Measurements from ENCODE around the gene PNCK.
"Not testable (repeated sequence)": the region's sequence is repeated elsewhere in the genome, so short reads cannot be mapped to it uniquely, and the experiment has no call there.

The PNCK gene

DNA sequence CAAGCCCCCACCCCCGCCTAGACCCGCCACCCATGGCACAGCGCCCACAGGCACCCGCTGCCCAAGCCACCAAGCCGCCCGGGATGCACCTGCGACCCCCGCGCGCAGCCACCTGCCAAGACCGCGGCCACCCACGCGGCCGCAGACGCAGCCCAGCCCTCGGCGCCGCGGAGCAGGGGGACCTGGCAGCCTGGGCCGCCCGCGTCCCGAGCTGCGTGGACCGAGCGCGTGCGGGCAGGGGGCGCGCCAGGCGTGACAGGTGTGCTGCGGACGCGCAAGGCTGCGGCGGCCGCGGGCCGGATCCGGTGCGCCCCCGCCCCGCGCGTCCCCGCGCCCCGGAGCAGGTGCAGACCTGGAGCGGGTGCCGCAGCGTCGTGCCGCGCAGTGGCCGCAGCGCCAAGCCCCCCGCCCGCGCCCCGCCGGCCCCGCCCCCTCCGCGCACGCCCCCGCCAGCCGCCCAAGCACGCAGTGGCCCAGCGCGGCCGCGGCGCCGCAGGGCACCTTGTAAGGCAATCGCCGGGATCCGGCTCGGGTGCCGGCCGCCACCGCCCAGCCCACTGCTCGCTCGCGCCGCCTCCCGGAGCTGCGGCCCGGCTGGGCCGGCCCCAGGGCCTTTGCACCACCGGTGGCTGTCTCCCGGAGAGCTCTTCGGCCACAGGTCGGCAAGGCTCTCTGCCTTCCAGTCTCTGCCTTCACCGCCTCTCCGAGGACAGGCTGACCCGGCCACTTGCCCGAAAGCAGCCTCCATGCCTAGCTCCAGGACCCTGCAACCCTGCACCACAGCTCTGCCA, at the start of gene PNCK:
Gene PNCK (minus strand): TSS at position 386 of the 791 bp plus-strand sequence. CDS start 737 bp downstream, outside the sequence.
- DNase-seq, result no peak

DNA sequence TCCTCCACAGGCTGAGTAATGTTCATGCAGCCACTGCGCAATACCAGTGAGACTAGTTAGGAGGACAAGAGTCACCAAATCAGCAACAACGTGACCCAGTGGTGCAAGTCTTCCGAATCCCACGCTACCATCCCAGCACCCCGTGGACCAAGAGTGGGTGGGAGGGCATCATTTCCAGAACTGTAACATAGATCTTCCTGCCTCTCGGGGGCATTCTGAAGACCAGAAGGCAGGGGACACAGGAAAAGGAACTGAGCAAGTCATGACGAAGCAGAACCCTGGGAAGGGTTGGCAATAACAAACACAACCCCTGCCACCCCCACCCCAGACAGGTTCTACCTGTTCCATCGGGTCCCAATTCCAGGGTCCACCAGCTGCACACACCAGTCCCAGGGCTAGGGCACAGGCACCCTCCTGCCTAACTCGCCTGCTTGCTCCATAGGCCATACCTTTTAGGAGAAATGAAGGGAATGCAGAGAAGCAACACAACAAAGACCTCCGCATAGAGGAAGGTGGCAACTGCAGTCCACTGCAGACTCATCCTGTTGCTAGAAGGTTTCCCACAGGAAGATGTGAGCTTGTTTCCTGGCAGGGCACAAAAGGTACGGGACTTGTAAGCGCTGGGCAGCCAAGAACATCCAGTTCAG, 49.2 kb upstream of the PNCK start:
- DNase-seq, result no peak

DNA sequence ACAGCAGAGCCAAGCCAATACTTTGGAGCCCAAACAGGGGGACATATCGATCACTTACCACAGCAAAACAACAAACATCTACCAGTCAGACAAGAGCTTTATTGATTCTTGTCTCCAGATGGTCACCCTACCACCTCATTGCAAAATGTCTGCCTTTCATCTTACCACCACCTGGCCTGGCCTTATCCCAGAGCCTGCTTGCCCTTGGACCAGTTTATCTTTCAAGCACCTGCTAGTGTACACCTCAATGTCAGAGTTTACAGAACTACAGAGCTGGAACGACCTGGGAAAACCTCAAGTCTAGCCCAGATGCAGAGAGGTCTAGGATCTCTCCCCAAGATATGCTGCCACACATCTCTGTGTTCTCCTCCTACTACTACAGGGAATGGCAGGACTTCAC, 46.1 kb upstream of the PNCK start:
- no peak for DNase-seq

DNA sequence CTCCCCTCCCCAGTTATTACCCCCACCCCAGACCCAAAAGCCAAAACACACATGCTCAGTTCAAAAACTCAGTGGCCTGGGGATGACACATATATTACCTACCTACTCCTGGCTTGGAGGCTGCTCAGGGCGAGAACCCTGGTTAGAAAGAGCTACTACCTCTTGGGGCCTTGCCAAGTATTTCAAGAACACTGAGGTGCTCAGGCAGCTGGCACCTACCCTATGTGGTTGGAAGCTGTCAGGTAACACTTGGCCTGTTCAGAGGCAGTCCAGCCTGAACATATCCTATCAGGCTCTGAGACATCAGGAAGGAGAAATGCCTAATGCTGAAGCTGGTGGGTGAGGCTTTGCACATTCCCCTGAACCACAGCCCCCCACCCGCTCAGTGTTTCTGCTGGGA, 45.6 kb upstream of the PNCK start:
- no peak for DNase-seq

DNA sequence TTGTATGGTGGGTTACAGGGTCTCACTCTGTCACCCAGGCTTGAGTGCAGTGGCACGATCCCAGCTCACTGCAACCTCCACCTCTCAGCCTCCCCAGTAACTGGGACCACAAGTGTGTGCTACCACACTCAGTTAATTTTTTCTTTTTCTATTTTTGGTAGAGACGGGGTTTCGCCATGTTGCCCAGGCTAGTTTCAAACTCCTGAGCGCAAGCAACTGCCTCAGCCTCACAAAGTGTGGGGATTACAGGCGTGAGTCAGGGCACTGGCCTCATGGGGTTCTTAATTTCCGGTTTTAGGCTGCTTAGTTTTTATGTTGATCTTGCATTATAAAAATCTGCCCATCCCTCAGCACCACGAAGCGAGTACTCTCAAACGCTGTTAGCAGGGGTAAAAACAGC, 43.8 kb upstream of the PNCK start:
- DNase-seq, result no peak

DNA sequence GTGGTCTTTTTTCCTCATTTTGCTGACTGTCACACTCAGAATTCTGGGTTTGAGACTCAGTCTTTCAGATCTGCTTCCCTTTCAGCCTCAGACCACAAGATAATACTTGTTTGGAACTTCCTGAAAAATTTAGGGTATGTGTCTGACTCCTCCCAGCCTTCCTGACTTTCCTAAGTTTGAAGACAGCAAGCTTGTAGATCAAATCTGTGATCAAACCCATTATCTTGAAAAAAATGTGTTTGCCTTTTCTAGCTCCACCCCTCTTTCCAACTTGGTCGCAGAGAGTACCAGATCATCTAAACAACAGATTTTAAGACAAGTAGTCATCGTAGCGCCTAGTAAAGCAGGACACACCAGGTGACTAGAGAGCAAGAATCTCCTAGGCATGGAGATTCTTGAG, 40.6 kb upstream of the PNCK start:
- DNase-seq, result no peak

DNA sequence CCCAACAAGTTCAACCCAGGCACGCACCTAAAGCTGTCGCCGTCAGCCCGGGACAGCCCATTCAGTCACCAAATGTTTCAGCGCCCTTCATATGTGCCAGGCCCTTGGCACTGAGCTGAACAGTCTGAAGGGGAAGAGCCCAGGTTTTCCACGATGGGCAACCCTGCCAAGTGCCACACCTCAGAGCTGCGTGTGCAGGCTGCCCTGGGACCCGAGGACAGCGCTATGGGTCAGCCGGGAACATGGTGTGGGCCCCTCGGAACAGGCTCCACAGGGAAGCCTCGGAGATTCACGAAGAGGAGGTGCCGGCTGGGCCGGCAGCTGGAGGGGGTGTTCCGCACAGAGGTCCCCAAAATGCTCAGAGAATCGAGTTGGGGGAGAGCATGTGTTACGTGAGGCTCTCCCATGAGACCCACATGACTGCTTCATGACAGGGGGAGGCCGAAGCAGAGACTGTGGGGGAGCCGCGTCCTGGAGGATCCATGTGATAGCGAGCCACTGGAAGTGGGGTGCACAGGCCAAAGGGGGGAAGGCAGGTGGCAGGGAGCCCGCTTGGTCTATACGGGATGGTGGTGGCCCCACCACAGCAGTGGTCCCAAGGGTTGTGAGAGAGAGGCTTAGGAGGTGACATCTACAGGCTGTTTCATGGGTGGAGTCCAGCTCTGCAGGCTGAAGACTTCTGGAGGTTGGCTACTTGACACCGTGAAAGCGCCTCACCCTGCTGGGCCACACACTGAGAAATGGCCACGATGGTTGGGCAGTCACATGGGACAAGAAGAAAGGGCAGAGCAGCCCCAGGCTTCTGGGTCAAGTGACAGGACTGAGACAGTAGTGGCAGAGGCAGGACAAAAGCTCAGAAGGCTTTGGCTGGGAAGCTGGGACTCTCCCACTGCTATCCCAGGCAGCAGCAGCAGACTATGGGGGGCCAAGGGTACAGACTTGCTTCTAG, 36.4 kb upstream of the PNCK start:
- no peak for DNase-seq

DNA sequence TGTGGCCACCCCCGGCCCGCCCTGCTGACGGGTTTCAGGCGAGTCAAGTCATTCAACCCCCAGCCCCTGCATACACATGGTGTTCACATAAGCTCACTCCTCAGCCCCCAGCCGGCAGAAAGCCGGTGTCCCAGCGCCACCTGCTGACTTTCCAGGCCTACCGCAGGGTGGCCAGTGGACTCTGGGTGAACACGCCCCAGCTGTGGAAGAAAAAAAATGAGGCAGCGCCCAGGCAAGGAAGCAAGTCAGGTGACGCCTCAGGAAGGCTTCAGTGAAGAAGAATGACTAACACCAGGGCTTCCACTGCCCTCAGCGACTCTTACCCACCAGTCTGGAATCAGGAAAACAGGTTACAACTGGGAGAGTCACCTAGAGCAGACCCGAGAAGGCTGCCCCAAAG, 34.8 kb upstream of the PNCK start:
- DNase-seq, result peak; percentile 5

DNA sequence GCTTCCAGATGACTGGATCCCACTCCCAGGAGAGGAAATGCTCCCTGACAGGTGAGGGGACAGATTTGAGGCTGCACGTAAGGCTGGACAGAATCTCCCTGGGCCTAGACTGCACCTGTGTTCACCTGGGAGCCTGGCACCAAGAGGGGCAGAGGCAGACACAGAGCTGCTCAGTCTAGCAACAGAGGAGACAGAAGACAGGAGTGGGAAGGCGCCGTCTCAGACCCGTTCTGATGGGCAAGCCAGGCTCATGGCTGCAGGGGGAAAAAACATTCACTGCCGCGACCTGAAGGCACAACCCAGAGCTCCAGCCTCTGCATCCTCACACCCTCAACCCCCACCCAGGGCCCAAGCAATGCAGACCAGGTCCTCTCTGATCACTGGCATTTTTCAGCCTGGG, 33.8 kb upstream of the PNCK start:
- DNase-seq, result no peak

DNA sequence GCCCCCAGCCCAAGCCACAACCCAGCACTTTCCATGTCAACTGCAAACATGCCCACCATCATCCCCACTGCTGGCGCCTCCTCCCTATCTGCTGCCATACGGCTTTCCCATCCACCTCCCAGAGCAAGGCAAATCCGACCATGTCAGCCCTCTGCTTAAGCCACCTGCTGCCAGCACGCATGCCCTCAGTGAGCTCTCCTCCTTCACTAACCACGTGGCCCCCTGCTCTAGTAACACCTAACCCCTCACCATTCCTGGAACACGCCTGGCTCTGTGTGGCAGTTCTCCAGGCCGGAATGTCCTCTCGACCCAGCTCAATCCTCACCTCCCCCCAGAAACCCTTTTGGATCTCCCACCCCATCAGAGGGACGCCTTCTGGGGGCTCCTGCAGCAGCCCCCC, 33.2 kb upstream of the PNCK start:
- DNase-seq, result no peak

DNA sequence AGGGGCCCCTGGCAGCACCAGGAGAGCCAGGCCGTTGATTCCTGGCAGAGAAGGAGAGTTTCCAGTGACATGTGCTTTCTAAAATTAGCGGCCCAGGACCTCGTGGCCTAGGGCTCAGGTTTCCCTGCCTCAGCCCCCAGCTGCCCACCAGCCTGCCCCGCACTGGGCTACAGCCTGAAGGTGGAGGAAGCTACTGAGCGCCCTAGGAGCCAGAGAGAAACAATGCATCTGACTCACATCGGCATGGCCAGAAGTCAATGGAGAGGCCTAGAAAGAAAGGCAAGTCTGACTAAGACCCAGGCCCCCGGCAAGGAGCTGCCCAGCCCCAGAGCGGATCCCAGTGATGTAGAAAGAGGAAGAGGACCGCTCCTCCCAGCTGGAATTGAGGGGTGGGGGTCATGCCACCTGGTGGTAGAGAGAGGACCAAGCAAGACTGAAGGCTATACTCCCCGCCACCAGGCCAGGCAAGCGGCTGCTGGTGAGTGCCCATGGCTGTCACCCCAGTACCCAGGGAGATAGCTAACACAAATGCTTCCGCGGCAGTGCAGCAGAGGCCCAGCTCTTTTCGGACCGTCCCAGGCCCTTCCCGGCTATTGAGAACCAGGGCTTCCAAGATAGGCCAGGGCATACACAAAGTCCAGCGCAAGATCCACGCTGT, 31.9 kb upstream of the PNCK start:
- DNase-seq, result not testable (repeated sequence)

DNA sequence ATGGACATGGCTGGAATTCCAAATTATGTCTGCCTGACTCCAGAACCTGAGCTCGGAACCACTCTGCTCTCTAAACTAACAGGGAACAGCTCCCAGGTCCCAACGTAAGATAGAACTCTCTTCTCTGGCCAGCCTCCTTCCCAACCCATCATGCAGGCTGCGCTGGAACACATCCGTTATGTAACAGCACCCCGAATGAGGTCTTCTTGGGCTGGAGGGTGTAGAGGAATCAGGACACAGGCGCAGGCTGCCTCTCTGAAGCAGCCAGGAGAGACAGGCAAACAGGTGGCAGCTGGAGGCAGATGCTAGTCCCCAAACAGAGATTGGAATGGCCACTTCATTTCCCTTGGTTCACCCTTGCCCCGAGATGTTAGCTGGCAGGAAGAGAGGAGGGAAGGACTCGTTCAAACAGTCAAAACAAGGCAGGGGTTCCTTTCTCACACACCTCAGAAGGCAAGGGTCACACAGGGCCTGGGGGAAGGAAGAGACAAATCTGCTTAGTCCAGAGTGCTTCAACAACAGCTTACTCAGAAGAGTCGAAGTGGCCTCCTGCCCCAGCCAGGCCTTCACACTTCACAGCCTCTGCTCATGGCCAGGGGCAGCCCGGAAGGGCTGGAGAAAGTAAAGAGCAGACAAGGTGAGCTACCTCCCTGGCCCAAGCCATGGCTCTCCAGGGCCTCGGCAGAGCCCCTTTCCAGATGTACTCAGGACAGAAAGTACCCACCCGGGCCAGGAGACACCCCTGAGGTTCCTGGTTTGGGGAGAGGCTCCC, 31.2 kb upstream of the PNCK start:
- not testable (repeated sequence) for DNase-seq

DNA sequence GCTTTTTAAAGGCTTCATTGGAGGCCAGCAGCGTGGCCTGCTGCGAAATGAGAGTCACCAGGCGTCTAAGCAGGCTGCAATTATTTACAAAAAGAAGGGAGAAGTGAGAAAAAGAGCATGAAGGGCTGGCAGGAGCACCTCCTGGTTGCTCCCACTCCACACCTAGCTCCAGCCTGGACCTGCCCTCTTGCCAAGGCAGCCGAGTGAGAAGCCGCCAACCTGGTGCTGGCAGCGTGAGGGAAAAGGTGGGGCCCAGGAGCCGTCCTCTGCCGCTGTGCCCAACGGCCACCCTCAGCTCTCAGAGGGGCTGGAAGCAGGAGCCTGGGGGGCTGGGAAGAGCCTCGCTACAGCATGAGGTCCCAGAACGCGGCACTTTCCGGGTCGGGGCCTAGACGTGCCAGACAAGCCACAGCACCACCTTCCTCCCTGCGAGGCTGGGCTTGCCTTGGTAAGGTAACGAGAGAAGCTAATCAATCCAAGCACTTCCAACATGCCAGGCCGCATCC, 30.5 kb upstream of the PNCK start:
- DNase-seq, result no peak

DNA sequence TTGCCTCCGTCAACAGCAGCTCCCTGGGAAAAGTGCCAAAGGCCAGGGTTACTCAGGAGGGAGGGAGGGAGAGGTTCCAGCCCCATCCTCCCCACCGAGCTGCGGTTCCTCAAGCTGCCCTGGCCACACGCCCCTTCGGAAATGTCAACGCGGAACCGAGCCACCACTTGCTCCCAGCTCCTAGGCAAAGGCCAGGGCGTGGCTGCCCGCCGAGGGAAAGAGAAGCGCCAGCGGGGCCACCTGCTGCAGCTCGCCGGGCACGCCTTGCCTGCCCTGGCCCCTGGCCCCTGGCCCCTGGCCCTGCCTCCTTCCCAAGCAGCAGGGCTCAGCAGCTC, 29.4 kb upstream of the PNCK start:
- no peak for DNase-seq

DNA sequence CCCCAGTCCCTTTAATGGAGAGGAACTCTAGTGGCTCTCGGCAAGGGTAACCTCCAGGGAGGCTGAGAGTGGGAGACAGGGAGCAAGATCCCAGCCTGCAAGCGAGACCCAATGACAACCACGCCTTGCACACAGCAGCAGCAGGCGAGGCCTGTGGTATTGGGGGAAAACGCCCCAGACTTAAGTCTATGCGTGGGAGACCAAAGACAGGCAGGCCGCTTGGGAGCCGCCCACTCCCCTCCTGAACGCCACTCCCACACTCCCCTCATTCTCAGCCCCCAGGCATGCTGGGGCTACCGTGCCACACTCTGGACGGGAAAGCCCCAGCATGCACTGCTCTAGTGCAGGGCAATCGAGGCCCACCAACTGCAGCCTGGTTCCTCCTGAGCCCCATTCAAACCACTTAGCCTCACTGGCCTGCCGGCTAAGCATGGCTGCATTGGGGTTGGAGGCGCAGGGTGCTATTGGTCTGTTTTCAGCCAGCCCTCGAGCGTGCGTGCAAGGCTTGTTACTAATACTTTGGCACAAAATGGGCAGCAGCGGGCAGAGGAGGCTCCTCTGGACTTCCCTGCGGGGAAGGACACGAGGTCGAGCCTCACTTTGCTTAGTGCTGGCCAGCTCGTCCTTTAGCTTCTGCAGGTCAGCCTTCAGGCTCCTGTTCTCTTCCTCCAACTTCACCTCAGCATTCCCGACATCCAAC, 28.9 kb upstream of the PNCK start:
- DNase-seq, result no peak

DNA sequence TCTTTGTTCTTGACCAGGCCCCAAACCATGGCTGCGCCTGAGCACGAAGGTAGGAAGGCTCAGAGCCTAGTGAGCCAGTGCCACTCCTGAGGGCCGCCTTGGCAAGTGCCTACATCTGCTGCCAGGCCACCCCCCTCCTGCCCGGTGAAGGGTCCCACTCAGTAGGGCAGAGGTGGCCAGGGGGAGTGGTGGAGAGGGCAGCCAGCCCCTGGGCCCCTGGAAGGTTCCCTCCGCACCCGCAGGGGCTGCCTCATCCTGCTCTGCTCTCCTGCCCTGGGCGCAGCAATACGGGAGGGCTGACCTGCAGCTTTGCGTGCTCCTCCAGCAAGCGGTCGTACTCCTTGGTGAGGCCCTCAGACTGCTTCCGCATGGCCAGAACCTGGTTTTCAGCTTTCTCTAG, 28.1 kb upstream of the PNCK start:
- DNase-seq, result no peak

DNA sequence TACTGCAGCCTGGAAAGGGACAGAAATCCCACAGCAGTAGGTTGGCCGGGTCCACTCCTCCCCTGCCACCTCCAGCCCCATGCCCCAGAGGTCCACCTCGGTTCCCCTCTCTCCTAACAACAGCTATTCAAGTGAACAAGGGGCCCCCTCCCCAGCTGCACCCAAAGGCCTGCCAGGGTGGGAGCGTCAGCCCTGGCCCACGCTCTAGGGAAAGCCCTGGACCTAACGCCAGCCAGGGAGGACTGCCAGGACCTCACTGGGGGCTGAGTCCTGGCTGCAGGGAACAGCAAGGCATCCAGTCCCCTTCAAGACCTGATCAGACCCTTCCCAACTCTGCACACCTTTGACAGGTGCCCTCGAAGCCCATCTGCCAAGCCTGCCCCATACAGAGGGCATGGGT, 27.4 kb upstream of the PNCK start:
- DNase-seq, result no peak

DNA sequence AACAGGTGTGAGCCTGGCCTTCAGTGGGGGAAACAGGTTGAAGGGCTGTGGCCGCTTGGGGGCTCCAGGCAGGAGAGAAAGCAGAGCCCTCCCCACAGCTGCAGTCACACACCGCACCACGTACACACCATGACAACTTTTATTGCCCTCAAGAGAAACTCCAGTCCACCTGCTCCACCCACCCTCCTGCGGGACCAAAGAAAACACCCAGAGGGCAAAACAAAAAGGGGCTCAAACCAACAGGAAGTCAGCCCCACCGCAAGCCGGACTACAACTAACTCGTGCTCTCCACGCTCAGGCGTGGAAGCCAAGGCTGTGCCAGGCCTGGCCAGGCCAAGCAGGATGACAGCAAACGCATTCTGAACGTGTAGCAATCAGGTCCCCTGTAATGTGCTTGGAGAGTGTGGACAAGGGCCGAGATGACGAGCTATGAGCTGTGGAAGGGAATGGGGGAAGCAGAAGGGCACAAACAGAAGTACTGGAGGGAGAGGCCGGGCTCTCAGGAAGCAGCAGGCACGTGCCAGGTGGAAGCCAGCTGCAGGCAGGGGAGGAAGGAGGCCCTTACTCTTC, 26.8 kb upstream of the PNCK start:
- no peak for DNase-seq

DNA sequence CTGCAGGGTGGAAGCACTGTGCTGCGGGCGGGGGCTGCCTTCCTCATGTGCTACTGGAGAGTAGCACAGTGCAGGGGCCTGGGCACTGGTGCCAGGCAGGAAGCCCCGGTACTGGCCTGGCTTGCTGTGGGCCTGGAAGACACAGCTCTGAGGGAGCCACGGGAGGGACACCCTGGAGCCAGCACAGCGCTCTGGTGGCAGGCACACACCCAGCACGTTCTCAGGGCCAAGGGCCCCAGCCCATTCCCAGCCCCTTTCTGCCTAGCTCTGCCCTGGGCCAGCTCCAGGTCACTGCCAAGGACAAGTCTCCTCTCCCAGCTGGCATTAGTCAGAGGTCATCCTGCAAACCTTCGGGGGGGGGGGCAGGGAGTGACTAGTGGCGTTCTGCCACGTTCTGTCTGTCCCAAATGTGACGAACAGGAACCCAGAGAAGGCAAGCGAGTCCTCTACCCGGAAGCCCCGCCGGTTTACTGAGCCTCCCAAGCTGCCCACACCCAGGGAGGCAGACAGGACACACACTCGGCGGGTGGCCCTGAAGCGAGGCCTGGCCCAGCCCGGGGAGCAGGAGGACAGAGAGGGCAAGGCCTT, 26.3 kb upstream of the PNCK start:
- DNase-seq, result not testable (repeated sequence)

DNA sequence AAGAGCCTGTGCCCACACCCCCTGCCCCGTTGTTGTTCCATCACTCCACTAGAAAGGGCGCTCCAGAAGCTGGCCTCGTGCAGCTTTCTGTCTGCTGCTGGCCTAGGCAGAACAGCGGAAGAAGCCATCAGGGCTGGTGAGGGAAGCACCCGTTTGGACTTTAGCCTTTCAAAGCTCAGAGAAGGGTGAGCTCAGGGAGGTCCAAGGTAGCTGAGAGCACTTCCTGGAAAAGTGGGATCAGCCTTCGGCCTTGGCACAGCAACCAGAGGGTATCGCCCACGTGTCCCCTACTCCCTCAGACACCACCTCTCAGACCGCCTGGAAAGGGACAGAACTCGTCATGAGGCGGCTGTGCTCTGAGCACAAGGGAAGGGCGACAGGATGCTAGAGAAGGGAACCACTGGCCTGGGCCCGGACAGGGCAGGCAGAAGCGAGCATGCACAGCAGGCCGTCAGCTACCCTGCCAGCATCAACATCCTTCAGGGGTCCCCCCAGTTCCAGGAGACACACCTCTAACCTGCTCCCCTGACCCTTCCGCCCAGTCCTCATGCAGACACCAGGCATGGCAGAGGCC, 25.7 kb upstream of the PNCK start:
- DNase-seq, result not testable (repeated sequence)
